Activated B cell treated with CpG ODN at 0.5 μM for 24 hours (primary cell): Measurements from ENCODE around the gene CHAC1. TPM values are rescaled to one million over a fixed set of nuclear protein-coding genes. Genes with fewer than 3 reads are reported as not detected.
A peak's percentile ranks its signal among the peaks of the same experiment; 100 is the strongest.

Experiments used
- ATAC-seq: fragments of 200-7000 bp; cut with Tn5 transposase; one replicate; pipeline ENCODE4 v1.10.0; 2021; ENCODE audit warnings: low read depth, mild to moderate bottlenecking, moderate library complexity
- CTCF ChIA-PET: fragments of 350-600 bp; sonication (Branson Sonifier 250); formaldehyde crosslinking; loops from one replicate; lab custom pipeline; 2021; ENCODE audit warnings: antibody characterized with exemption; lab: Charles Lee
- POLR2A ChIA-PET: fragments of 350-600 bp; sonication (Branson Sonifier 250); formaldehyde crosslinking; loops from one replicate; lab custom pipeline; 2021; ENCODE audit warnings: antibody characterized with exemption; lab: Charles Lee
- DNase-seq: peaks from one replicate; pipeline ENCODE4 v3.0.0; 2022
- H3K27ac Mint-ChIP-seq: one replicate; pipeline ENCODE4 v1.8.0; 2020; ENCODE audit warnings: mixed read lengths
- H3K27me3 Mint-ChIP-seq: one replicate; pipeline ENCODE4 v1.8.0; 2021; ENCODE audit warnings: mixed read lengths
- H3K36me3 Mint-ChIP-seq: one replicate; pipeline ENCODE4 v1.8.0; 2021; ENCODE audit warnings: low read depth, mixed read lengths
- H3K4me1 Mint-ChIP-seq: one replicate; pipeline ENCODE4 v1.8.0; 2021; ENCODE audit warnings: mixed read lengths
- H3K4me3 Mint-ChIP-seq: one replicate; pipeline ENCODE4 v1.8.0; 2020; ENCODE audit warnings: mild to moderate bottlenecking, mixed read lengths
- H3K9me3 Mint-ChIP-seq: one replicate; pipeline ENCODE4 v1.8.0; 2020; ENCODE audit warnings: mixed read lengths
- CTCF ChIP-seq: fragments of 200-600 bp; IDR thresholded peaks from one replicate; pipeline ENCODE4 v1.8.0; 2022; ENCODE audit warnings: antibody characterized with exemption, mild to moderate bottlenecking
- intact Hi-C: fragments of 100-400 bp; cut with micrococcal nuclease; formaldehyde crosslinking; loops from one replicate; pipeline ENCODE4 v1.15.1; 2024
- total RNA-seq: library from RNA; stranded (reverse); gene quantifications from 2 replicates; pipeline ENCODE4 v1.2.3, GENCODE V29; 2022

Gene CHAC1
- total RNA-seq, 1 donor from 2014 or later, result 27.3 TPM

DNA sequence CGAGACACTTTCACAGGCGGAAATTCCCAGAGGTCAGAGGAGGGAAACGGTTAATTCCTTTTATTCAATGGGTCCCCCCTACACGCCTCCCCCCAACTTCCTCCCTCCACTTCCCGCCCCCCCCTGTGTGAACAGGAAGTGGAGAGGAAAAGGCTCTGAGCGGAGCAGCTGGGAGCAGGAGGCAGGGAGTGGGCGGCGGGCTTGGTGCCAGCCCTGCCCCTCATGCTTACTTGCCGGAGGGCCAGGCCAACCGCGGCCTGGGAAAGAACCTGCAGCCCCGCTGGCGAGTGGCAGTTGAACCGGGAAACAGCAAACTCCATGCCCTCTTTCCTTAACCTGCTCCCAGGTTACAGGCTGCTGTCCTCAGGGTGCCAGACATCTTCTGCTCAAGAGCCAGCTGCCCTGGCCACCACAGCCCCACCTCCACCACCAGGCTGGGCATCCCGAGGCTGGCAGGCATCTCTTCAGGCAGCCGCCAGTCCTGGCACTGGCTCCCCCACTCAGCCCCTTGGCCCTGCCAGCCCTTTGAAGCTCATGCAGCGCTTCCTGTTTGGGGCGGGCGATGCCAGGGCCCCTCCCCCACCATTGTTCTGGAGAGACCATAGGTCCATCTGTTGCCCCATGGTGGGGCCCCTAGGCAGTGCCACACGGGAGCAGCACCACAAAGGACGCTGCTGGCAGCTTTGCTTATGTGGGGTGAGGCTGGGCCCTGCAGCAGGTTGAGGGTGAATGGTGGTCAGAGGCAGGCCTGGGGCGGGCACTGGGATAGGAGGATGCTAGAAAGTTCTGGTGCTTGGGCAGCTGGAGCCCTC lies 46.1 kb upstream of the CHAC1 start:
- intact Hi-C loops, result loop anchor here (1.0 to 10.0 kb wide), 7 partner anchors 19 to 758 kb away; partner anchors contain the start of genes CHAC1, CHP1, INO80 and MGA
- POLR2A ChIA-PET, result interaction anchor here (0.6 to 4.9 kb wide), 16 partner anchors 12 to 1757 kb away, joined by 3 to 33 read pairs (median 5); partner anchors contain the start of genes CHAC1, DLL4 and VPS18
- CTCF ChIA-PET, result interaction anchor here (0.6 to 7.7 kb wide), 13 partner anchors 9 to 558 kb away, joined by 3 to 97 read pairs (median 17); partner anchors contain the start of genes CHP1, DLL4, EXD1 and VPS18
- H3K27me3 Mint-ChIP-seq, result no peaks in the 10 kb centered on the region
- peaks cover 17% of the 10 kb centered on the region for H3K36me3 Mint-ChIP-seq
- peak overlapping the region; percentile 82 for H3K4me3 Mint-ChIP-seq
- peak overlapping the region; percentile 84 for H3K27ac Mint-ChIP-seq
- peak; percentile 22 for ATAC-seq
- DNase-seq, result peak; percentile 43
- no peaks in the 10 kb centered on the region for H3K9me3 Mint-ChIP-seq
- TF ChIP-seq CTCF, result no peak
- peaks cover 50% of the 10 kb centered on the region for H3K4me1 Mint-ChIP-seq

DNA sequence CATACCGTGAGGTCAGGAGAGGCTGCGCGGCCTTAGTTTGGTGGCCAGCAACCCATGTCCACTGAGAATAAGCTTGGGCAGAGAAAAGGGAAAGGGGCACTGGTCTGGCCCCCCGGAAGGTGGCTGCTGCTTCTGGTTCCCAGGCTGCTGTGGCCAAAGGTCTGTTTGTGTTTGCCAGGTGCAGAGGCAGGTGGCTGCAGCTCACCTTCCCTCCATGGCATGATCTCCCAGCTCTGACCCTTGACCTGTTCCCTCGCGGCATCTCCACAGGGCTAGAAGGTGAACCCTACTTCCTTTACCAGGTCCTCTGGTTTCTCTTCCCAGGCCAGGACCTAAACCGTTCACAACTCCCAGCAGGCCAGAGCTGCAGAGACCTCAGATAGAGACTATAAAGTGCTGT lies 45.2 kb upstream of the CHAC1 start:
- Mint-ChIP-seq H3K36me3 (peaks cover 9% of the 10 kb centered on the region), H3K27me3 (no peaks in the 10 kb centered on the region), H3K9me3 (no peaks in the 10 kb centered on the region), H3K4me3 (peak overlapping the region; percentile 82), H3K27ac (peak overlapping the region; percentile 50), H3K4me1 (peaks cover 45% of the 10 kb centered on the region)
- POLR2A ChIA-PET, result interaction anchor here (0.6 to 2.1 kb wide), 9 partner anchors 10 to 208 kb away, joined by 3 to 15 read pairs (median 5); partner anchors contain the start of genes CHAC1, DLL4 and VPS18
- ATAC-seq (no peak), DNase-seq (no peak)
- intact Hi-C loops, result loop anchor here (10.0 kb wide), 1 partner anchor 757 kb away; the partner anchor contains the start of gene MGA
- CTCF ChIA-PET, result interaction anchor here (1.3 to 6.9 kb wide), 6 partner anchors 10 to 277 kb away, joined by 3 to 97 read pairs (median 44); partner anchors contain the start of genes DLL4 and VPS18
- no peak for TF ChIP-seq CTCF

- TF ChIP-seq CTCF, result no peak
- H3K4me3 Mint-ChIP-seq, result no peak overlapping the region
- intact Hi-C loops, result loop anchor here (10.0 kb wide), 1 partner anchor 755 kb away; the partner anchor contains the start of gene MGA
Measured at GRCh38 chr15:40909662-40910630, 43.3 kb upstream of the CHAC1 start.

GRCh38 chr15:40911141-40911540 lies 42.1 kb upstream of the CHAC1 start:
- no peak for TF ChIP-seq CTCF
- ChIA-PET CTCF (interaction anchor here (1.5 kb wide), 1 partner anchor 274 kb away, joined by 4 read pairs; no protein-coding TSS in a partner anchor), POLR2A (no interaction called here)
- intact Hi-C loops, result no loop called here
- H3K27me3 Mint-ChIP-seq, result no peaks in the 10 kb centered on the region
- no peak for DNase-seq
- no peak for ATAC-seq
- no peak overlapping the region for H3K4me3 Mint-ChIP-seq
- no peaks in the 10 kb centered on the region for H3K9me3 Mint-ChIP-seq
- H3K4me1 Mint-ChIP-seq, result peaks cover 18% of the 10 kb centered on the region
- H3K36me3 Mint-ChIP-seq, result no peaks in the 10 kb centered on the region
- no peak overlapping the region for H3K27ac Mint-ChIP-seq

More at GRCh38 chr15:40909662-40910630, 43.3 kb upstream of the CHAC1 start:
- no peaks in the 10 kb centered on the region for H3K9me3 Mint-ChIP-seq
- no peak for ATAC-seq
- no peak overlapping the region for H3K27ac Mint-ChIP-seq
- no peaks in the 10 kb centered on the region for H3K36me3 Mint-ChIP-seq
- no peak for DNase-seq
- ChIA-PET POLR2A (no interaction called here), CTCF (interaction anchor here (1.5 kb wide), 1 partner anchor 276 kb away, joined by 4 read pairs; no protein-coding TSS in a partner anchor)
- no peaks in the 10 kb centered on the region for H3K27me3 Mint-ChIP-seq
- peaks cover 26% of the 10 kb centered on the region for H3K4me1 Mint-ChIP-seq
